ENCODE measurements around the gene SCRN1.

SCRN1 gene

GRCh38 chr7:29926216-29926615 is 63.4 kb downstream of the SCRN1 start:
- H2AFZ ChIP-seq (ENCODE audit: low read length, unreplicated experiment): no peak overlapping the region
- no peak overlapping the region for H3K27ac ChIP-seq (ENCODE audit: low read depth, low read length)
- H3K4me3 ChIP-seq (ENCODE audit: low read depth, low read length): no peak overlapping the region
- no peaks in the 10 kb centered on the region for H3K79me2 ChIP-seq (ENCODE audit: control insufficient read depth, insufficient read depth, low read length, unreplicated experiment)
- no peaks in the 10 kb centered on the region for H3K27me3 ChIP-seq (ENCODE audit: insufficient read depth, low read length)
- peaks cover 19% of the 10 kb centered on the region for H3K36me3 ChIP-seq (ENCODE audit: insufficient read depth, low read length)
- H3K4me1 ChIP-seq (ENCODE audit: control insufficient read depth, insufficient read depth, low read length, unreplicated experiment): no peaks in the 10 kb centered on the region

- H3K27me3 ChIP-seq (ENCODE audit: insufficient read depth, low read length): no peaks in the 10 kb centered on the region
- H3K4me3 ChIP-seq (ENCODE audit: low read depth, low read length): no peak overlapping the region
- peaks cover 17% of the 10 kb centered on the region for H3K36me3 ChIP-seq (ENCODE audit: insufficient read depth, low read length)
- H3K27ac ChIP-seq (ENCODE audit: low read depth, low read length): no peak overlapping the region
- H2AFZ ChIP-seq (ENCODE audit: low read length, unreplicated experiment): no peak overlapping the region
- no peaks in the 10 kb centered on the region for H3K79me2 ChIP-seq (ENCODE audit: control insufficient read depth, insufficient read depth, low read length, unreplicated experiment)
- H3K4me1 ChIP-seq (ENCODE audit: control insufficient read depth, insufficient read depth, low read length, unreplicated experiment): no peaks in the 10 kb centered on the region
Observed at GRCh38 chr7:29924684-29925083, 64.9 kb downstream of the SCRN1 start.

- Histone ChIP-seq H2AFZ (ENCODE audit: low read length, unreplicated experiment) (no peak overlapping the region), H3K4me1 (ENCODE audit: control insufficient read depth, insufficient read depth, low read length, unreplicated experiment) (no peaks in the 10 kb centered on the region), H3K79me2 (ENCODE audit: control insufficient read depth, insufficient read depth, low read length, unreplicated experiment) (no peaks in the 10 kb centered on the region), H3K36me3 (ENCODE audit: insufficient read depth, low read length) (peaks cover 15% of the 10 kb centered on the region), H3K27ac (ENCODE audit: low read depth, low read length) (no peak overlapping the region), H3K4me3 (ENCODE audit: low read depth, low read length) (no peak overlapping the region), H3K27me3 (ENCODE audit: insufficient read depth, low read length) (no peaks in the 10 kb centered on the region)
Observed at GRCh38 chr7:29924006-29924405, 65.6 kb downstream of the SCRN1 start.

- peaks cover 11% of the 10 kb centered on the region; the same call in 1 of the 2 replicates for H3K36me3 ChIP-seq (ENCODE audit: insufficient read depth, low read length)
- no peak overlapping the region for H2AFZ ChIP-seq (ENCODE audit: low read length, unreplicated experiment)
- no peaks in the 10 kb centered on the region for H3K79me2 ChIP-seq (ENCODE audit: control insufficient read depth, insufficient read depth, low read length, unreplicated experiment)
- no peaks in the 10 kb centered on the region for H3K4me1 ChIP-seq (ENCODE audit: control insufficient read depth, insufficient read depth, low read length, unreplicated experiment)
- H3K4me3 ChIP-seq (ENCODE audit: low read depth, low read length): no peak overlapping the region
- no peak overlapping the region for H3K27ac ChIP-seq (ENCODE audit: low read depth, low read length)
- H3K27me3 ChIP-seq (ENCODE audit: insufficient read depth, low read length): no peaks in the 10 kb centered on the region
Observed at GRCh38 chr7:29922921-29923700, 66.5 kb downstream of the SCRN1 start.

- Histone ChIP-seq H2AFZ (ENCODE audit: low read length, unreplicated experiment) (no peak overlapping the region), H3K27ac (ENCODE audit: low read depth, low read length) (no peak overlapping the region), H3K36me3 (ENCODE audit: insufficient read depth, low read length) (peaks cover 9% of the 10 kb centered on the region; the same call in 1 of the 2 replicates), H3K79me2 (ENCODE audit: control insufficient read depth, insufficient read depth, low read length, unreplicated experiment) (no peaks in the 10 kb centered on the region), H3K4me3 (ENCODE audit: low read depth, low read length) (no peak overlapping the region), H3K27me3 (ENCODE audit: insufficient read depth, low read length) (no peaks in the 10 kb centered on the region), H3K4me1 (ENCODE audit: control insufficient read depth, insufficient read depth, low read length, unreplicated experiment) (no peaks in the 10 kb centered on the region)
Observed at GRCh38 chr7:29921404-29922010, 68.1 kb downstream of the SCRN1 start.

GRCh38 chr7:29920491-29920890 is 69.1 kb downstream of the SCRN1 start:
- Histone ChIP-seq H3K27me3 (ENCODE audit: insufficient read depth, low read length) (no peaks in the 10 kb centered on the region), H3K4me1 (ENCODE audit: control insufficient read depth, insufficient read depth, low read length, unreplicated experiment) (no peaks in the 10 kb centered on the region), H3K36me3 (ENCODE audit: insufficient read depth, low read length) (peaks cover 9% of the 10 kb centered on the region; the same call in 1 of the 2 replicates), H2AFZ (ENCODE audit: low read length, unreplicated experiment) (no peak overlapping the region), H3K4me3 (ENCODE audit: low read depth, low read length) (no peak overlapping the region), H3K27ac (ENCODE audit: low read depth, low read length) (no peak overlapping the region), H3K79me2 (ENCODE audit: control insufficient read depth, insufficient read depth, low read length, unreplicated experiment) (no peaks in the 10 kb centered on the region)

- Histone ChIP-seq H2AFZ (ENCODE audit: low read length, unreplicated experiment) (no peak overlapping the region), H3K27ac (ENCODE audit: low read depth, low read length) (no peak overlapping the region), H3K27me3 (ENCODE audit: insufficient read depth, low read length) (no peaks in the 10 kb centered on the region), H3K4me3 (ENCODE audit: low read depth, low read length) (no peak overlapping the region), H3K79me2 (ENCODE audit: control insufficient read depth, insufficient read depth, low read length, unreplicated experiment) (no peaks in the 10 kb centered on the region), H3K36me3 (ENCODE audit: insufficient read depth, low read length) (peaks cover 4% of the 10 kb centered on the region; the same call in 1 of the 2 replicates), H3K4me1 (ENCODE audit: control insufficient read depth, insufficient read depth, low read length, unreplicated experiment) (no peaks in the 10 kb centered on the region)
Observed at GRCh38 chr7:29919790-29920189, 69.8 kb downstream of the SCRN1 start.

GRCh38 chr7:29918850-29919249 is 70.8 kb downstream of the SCRN1 start:
- Histone ChIP-seq H2AFZ (ENCODE audit: low read length, unreplicated experiment) (no peak overlapping the region), H3K27me3 (ENCODE audit: insufficient read depth, low read length) (no peaks in the 10 kb centered on the region), H3K36me3 (ENCODE audit: insufficient read depth, low read length) (peaks cover 4% of the 10 kb centered on the region; the same call in 1 of the 2 replicates), H3K4me3 (ENCODE audit: low read depth, low read length) (no peak overlapping the region), H3K79me2 (ENCODE audit: control insufficient read depth, insufficient read depth, low read length, unreplicated experiment) (no peaks in the 10 kb centered on the region), H3K27ac (ENCODE audit: low read depth, low read length) (no peak overlapping the region), H3K4me1 (ENCODE audit: control insufficient read depth, insufficient read depth, low read length, unreplicated experiment) (no peaks in the 10 kb centered on the region)

GRCh38 chr7:29917641-29918040 is 72.0 kb downstream of the SCRN1 start:
- Histone ChIP-seq H3K27ac (ENCODE audit: low read depth, low read length) (no peak overlapping the region), H3K4me1 (ENCODE audit: control insufficient read depth, insufficient read depth, low read length, unreplicated experiment) (no peaks in the 10 kb centered on the region), H3K79me2 (ENCODE audit: control insufficient read depth, insufficient read depth, low read length, unreplicated experiment) (no peaks in the 10 kb centered on the region), H3K36me3 (ENCODE audit: insufficient read depth, low read length) (peaks cover 4% of the 10 kb centered on the region; the same call in 1 of the 2 replicates), H3K27me3 (ENCODE audit: insufficient read depth, low read length) (no peaks in the 10 kb centered on the region), H2AFZ (ENCODE audit: low read length, unreplicated experiment) (no peak overlapping the region), H3K4me3 (ENCODE audit: low read depth, low read length) (no peak overlapping the region)

- Histone ChIP-seq H3K4me3 (ENCODE audit: low read depth, low read length) (no peak overlapping the region), H3K79me2 (ENCODE audit: control insufficient read depth, insufficient read depth, low read length, unreplicated experiment) (no peaks in the 10 kb centered on the region), H3K36me3 (ENCODE audit: insufficient read depth, low read length) (peaks cover 4% of the 10 kb centered on the region; the same call in 1 of the 2 replicates), H2AFZ (ENCODE audit: low read length, unreplicated experiment) (no peak overlapping the region), H3K27ac (ENCODE audit: low read depth, low read length) (no peak overlapping the region), H3K4me1 (ENCODE audit: control insufficient read depth, insufficient read depth, low read length, unreplicated experiment) (no peaks in the 10 kb centered on the region), H3K27me3 (ENCODE audit: insufficient read depth, low read length) (no peaks in the 10 kb centered on the region)
Observed at GRCh38 chr7:29915481-29916215, 74.0 kb downstream of the SCRN1 start.
